Activated naive CD4-positive, alpha-beta T cell treated with anti-CD3 and anti-CD28 coated beads, Interleukin-2, amount 50 U/mL, for 72 hours (primary cell): ENCODE data around the gene CAPN2. TPM values are rescaled to one million over a fixed set of nuclear protein-coding genes. Genes with fewer than 3 reads are reported as not detected.

Source experiments
- ATAC-seq, 2 donors: fragments of 150-1000 bp; cut with Tn5 transposase; 2 replicates each; pipeline ENCODE4 v1.10.0; 2021; ENCODE audit warnings: mild to moderate bottlenecking in 2 of 2, moderate library complexity in 2 of 2
- DNase-seq, 2 donors: peaks; one replicate each; pipeline ENCODE4 v3.0.0; 2021 to 2022; ENCODE audit warnings: low spot score in 2 of 2
- H3K27ac Mint-ChIP-seq, 2 donors: one replicate each; pipeline ENCODE4 v1.8.0; 2022; ENCODE audit warnings: mild to moderate bottlenecking in 2 of 2, mixed read lengths in 2 of 2
- H3K36me3 Mint-ChIP-seq, 2 donors: one replicate each; pipeline ENCODE4 v1.8.0; 2022; ENCODE audit warnings: mixed read lengths in 2 of 2
- H3K9me3 Mint-ChIP-seq, 2 donors: one replicate each; pipeline ENCODE4 v1.8.0; 2022; ENCODE audit warnings: mixed read lengths in 2 of 2
- total RNA-seq, 2 donors: library from RNA; stranded (reverse); gene quantifications; one replicate each; pipeline ENCODE4 v1.2.3, GENCODE V29; 2022

Gene CAPN2
- 10 to 100 TPM in 1 of 2 donors, 1 to 10 TPM in 1; 7.0 to 36.8 TPM for total RNA-seq

DNA sequence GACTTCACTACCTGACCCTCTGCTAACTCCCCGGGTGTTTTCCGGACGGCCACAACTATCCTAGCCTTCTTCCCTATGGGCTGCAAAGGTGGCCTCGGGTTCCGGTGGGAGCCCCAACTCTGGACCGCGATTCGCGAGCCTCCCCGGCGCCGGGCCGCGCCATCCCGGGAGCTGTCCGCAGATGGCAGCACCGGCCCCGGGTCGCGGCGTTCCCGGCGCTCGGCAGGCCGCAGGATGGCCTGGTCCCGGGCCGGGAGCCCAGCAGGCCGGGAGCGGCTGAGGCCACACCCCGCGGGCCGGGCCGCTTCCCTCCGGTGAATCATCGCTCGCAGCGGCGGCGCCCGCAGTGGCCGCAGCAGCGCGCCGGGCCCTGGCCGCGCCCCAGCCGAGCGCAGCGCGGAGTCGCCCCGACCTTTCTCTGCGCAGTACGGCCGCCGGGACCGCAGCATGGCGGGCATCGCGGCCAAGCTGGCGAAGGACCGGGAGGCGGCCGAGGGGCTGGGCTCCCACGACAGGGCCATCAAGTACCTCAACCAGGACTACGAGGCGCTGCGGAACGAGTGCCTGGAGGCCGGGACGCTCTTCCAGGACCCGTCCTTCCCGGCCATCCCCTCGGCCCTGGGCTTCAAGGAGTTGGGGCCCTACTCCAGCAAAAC is at the start of gene CAPN2:
TSS of gene CAPN2 (plus strand) at position 346 of the 656 bp plus-strand sequence. CDS start at position 448, 102 bp downstream.
- peak; percentile 76 to 86 for ATAC-seq
- DNase-seq, result peak; percentile 58 to 82
- H3K36me3 Mint-ChIP-seq, result peaks cover 5 to 6% of the 10 kb centered on the region in 2 donors
- H3K9me3 Mint-ChIP-seq, result no peaks in the 10 kb centered on the region
- peak within 1 kb of the TSS; percentile 0 to 90 for H3K27ac Mint-ChIP-seq

DNA sequence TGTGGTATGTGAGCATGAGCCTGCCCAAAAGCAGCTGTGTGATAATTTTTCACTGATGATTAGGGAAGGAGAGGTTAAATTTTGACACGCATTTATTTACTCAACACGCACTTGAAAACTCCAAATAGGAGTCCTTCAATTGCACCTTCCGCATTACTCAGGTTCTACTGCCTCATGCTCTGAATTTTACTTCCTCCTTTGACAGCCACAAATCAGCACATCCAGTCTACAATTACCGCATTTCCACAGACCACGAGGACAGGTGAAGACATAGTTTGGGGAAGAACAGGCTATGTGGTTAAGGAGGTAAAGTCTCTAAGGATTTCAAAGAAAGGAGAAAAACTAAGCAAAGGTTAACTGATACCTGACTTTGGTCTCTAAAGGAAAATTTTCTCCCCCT is 49.4 kb upstream of the CAPN2 start:
- Mint-ChIP-seq H3K27ac (no peak overlapping the region), H3K9me3 (no peaks in the 10 kb centered on the region), H3K36me3 (no peaks in the 10 kb centered on the region)
- no peak for DNase-seq
- no peak for ATAC-seq

DNA sequence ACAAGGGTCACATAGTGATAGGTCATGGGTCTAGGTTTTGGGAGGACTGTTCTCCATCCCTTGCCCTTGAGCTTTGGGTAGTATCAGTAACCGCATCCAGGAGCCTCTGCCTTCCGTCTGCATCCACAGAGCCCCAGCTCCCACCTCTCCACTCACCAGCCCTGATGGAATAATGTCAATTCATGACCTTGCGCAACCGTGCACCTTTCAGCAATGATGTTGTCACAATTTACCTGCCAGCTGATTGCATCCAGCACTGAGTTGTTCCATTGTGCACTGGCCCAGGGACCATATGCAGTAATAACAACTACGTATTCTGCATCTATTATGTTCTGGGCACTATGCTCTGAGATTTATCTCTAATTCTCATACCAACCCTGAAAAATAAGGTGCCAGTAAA is 48.2 kb upstream of the CAPN2 start:
- ATAC-seq, result no peak
- H3K27ac Mint-ChIP-seq, result no peak overlapping the region
- no peaks in the 10 kb centered on the region for H3K36me3 Mint-ChIP-seq
- no peak for DNase-seq
- H3K9me3 Mint-ChIP-seq, result no peaks in the 10 kb centered on the region

DNA sequence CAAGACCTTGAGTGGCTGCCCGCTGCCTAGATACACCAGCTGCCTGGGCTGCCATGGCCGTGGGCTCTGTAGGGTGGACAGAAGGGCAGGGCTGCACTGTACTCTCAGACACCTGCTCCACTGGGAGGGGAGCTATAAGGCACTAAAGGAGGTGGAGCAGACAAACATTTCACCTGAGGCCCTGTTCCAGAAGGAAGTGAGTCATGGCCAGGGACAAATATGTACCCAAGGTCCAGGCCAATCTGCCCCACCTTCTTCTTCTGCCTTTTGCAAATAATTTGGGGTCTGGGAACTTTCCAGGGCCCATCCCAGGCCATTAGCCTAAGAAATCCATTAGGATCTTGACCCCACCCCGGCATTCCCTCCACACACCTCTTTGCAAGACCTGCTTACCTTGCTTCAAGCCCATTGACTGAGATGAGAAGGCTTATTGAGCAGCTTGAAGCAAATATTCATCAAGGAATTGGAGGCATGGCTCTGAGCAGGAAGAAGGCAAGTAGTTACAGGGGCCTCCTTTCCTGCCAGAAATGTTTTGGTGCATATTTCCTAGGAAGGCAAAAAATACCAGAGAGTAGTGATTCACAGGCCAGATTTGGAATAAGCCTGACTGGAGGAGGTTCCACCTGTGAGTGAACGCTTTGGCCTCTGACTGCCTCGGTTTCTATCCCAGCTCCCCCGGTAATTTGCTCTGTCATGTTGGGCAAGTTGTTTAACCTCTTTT is 46.6 kb upstream of the CAPN2 start, which contains the start of gene CAPN8:
TSS of gene CAPN8 (minus strand) at position 110 of the 721 bp plus-strand sequence. CDS start at position 55, 55 bp downstream.
- no peaks in the 10 kb centered on the region for H3K36me3 Mint-ChIP-seq
- no peak within 1 kb of the TSS for H3K27ac Mint-ChIP-seq
- DNase-seq (no peak), ATAC-seq (no peak)
- H3K9me3 Mint-ChIP-seq, result no peaks in the 10 kb centered on the region

DNA sequence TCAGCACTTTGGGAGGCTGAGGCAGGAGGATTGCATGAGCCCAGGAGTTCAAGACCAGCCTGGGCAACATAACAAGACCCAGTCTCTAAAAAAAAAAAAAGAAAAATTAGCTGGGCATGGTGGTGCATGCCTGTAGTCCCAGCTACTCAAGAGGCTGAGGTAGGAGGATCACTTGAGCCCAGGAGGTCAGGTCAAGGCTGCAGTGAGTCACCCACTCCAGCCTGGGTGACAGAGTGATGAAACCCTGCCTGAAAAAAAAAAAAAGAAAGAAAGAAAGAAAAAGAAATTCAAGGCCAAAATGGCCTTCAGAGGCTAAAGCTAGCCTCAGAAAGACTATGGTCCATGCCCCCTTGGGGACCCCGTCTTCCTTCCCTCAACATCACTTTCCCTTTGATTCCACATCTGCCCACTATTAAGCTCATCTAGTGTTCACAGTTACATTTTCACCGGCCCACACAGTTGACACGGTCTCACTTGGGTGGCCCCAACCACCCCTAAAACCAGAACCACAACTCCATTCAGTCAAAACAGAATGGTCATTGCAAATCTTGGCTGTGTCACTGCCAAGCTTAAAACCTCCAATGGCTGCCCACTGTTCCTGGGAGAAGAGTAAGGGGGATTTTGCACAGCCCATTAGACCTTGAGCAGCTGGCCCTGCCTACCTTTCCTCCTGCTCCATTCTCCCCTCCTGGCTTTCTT is 44.7 kb upstream of the CAPN2 start:
- Mint-ChIP-seq H3K9me3 (no peaks in the 10 kb centered on the region), H3K36me3 (no peaks in the 10 kb centered on the region), H3K27ac (no peak overlapping the region)
- DNase-seq, result no peak
- peak in 1 of 2 donors; percentile 28 for ATAC-seq

DNA sequence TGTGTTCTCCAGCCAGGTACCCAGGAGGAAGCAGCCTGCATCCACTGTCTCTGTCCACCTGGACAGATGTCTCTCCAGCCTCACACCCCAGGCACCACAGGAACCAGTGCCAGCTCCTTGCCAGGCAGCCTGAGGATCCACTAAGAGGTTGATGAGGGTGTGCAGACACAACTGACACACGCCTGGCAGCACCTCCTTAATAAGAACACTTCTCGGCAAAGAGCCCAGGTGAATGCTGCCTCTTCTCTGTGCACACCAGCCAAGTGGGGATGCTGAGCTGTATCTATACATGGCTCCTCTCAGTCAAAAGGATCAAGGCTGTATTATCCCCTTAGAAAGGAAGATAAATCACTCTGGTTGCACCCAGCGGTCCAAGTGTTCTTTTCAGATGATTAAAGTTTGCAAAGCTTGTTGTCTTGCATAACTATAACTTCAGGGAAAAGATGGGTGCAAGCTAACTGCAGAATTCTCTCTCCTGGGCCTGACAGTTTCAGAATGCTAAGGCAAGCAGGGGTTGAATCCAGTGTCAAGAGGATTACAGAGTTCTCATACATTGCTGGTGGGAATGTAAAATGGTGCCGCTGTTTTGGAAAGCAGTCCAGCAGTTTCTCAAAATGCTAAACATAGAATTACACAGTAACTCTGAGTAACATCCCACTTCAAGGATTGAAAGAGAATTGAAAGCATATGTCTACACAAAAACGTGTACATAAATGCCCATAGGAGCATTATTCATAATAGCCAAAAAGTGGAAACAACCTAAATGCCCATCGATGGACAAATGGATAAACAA is 43.1 kb upstream of the CAPN2 start:
- ATAC-seq (no peak), DNase-seq (no peak)
- Mint-ChIP-seq H3K27ac (no peak overlapping the region), H3K9me3 (no peaks in the 10 kb centered on the region), H3K36me3 (peaks cover 0 to under 1% of the 10 kb centered on the region in 2 donors)

DNA sequence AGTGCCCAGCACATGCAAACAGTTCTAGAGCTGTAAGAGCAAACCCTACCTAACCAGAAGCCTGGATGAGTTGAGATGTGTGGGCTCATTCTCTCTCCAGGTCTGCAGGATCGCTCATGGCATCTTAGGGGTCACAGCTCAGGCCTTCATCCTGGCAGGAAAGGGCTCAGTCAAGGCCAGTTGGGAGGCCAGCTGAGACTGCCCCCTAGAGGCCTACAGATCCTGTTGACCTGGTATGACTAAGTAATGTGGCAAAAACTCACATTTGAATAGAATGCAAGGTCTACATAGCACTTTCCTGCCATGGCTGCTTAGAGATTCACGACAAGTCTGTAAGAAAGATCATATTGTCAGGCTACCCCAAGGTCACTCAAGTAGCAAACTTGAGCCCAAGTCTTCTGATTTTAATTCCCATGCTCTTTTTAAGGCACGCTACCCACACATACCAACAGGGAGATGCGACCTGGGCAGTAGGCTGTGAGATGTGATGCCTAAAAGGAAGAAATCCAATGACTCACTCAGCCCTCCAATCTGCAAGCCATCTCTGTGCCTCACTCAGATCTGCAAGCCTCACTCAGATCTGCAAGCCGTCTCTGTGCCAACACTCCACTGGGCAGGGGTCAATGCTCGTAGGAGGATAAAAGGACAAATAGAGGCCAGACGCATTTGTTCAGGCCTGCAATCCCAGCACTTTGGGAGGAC is 41.7 kb upstream of the CAPN2 start:
- Mint-ChIP-seq H3K27ac (no peak overlapping the region), H3K36me3 (peaks cover 9 to 12% of the 10 kb centered on the region in 2 donors), H3K9me3 (peaks cover 8 to 9% of the 10 kb centered on the region in 2 donors)
- ATAC-seq, result peak; percentile 50 to 59
- peak in 1 of 2 donors; percentile 12 for DNase-seq

DNA sequence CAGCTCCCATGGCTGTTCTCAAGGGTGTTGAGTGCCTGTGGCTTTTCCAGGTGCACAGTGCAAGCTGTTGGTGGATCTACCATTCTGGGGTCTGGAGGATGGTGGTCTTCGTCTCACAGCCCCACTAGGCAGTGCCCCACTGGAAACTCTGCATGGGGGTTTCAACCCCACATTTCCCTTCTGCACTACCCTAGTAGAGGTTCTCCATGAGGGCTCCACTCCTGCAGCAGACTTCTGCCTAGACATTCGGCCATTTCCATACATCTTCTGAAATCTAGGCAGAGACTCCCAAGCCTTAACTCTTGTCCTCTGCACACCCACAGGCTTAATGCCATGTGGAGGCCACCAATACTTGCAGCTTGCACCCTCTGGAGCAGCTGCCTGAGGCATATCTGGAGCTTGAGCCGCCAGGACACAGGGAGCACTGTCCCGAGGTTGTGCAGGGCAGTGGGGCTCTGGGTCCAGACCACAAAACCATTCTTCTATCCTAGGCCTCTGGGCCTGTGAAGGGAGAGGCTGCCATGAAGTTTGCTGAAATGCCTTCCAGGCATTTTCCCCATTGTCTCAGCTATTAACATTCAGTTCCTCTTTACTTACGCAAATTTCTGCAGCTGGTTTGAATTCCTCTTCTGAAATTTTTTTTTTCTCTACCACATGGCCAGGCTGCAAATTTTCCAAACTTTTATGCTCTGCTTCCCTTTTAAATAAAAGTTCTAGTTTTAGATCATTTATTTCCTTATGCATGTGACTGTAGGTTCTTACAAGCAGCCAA is 38.0 kb upstream of the CAPN2 start:
- ATAC-seq (no peak), DNase-seq (no peak)
- no peak overlapping the region for H3K27ac Mint-ChIP-seq
- peaks cover 9 to 12% of the 10 kb centered on the region in 2 donors for H3K36me3 Mint-ChIP-seq
- H3K9me3 Mint-ChIP-seq, result peaks cover 16 to 17% of the 10 kb centered on the region in 2 donors

DNA sequence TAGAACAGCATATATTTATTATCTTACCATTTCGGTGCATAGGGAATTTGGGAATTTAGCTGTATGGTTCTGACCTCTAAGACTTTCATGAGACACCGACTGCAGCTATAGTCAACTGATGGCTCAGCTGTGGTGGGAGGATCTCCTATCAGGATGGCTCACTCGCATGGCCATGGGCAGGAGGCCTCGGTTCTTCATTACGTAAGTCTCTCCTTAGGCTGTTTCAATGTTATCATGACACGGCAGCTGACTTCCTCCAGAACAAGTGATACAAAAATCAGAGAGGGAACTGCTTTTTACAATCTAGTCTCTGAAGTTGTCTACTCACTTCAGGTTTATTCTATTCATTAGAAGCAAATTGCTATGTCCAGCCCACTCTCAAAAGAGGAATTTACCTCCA is 33.5 kb upstream of the CAPN2 start:
- no peak overlapping the region for H3K27ac Mint-ChIP-seq
- no peak for DNase-seq
- ATAC-seq, result no peak
- H3K36me3 Mint-ChIP-seq, result peaks cover 9 to 12% of the 10 kb centered on the region in 2 donors
- peaks cover 16 to 17% of the 10 kb centered on the region in 2 donors for H3K9me3 Mint-ChIP-seq

DNA sequence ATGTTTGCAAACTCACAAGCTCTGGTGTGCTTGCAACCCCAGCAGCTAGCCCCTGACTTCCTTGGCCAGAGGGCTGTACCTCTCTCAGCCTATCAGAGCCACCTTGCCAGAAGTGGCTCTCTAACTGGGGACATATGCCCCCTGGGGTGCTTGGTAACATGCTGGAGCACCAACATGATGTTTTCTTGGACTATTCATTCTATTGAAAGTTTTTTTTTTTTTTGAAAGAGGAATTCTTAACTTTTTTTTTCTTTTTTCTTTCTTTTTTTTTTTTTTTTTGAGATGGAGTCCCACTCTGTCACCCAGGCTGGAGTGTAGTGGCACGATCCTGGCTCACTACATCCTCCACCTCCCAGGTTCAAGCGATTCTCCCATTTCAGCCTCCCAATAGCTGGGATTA is 32.2 kb upstream of the CAPN2 start:
- Mint-ChIP-seq H3K36me3 (peaks cover under 1 to 2% of the 10 kb centered on the region in 2 donors), H3K9me3 (peaks cover 9% of the 10 kb centered on the region in 2 donors), H3K27ac (no peak overlapping the region)
- DNase-seq (no peak), ATAC-seq (no peak)

DNA sequence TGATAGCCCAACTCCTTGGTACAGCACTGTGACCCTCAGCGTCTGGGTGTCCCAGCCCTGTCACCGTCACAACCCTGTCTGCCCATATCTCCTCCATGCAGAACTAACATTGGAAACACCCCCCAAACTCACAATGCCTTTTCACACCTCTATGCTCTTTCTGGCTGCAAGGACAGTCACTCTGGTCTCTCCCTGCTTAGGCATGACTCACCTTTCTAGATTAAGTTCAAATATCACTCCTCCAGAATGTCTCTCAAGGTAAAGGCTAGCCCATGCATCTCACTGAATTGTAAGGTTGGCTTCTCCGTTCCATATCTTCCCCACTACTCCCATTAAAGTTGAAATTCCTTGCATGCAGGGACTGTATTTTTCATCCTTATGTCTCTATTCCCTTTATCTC is 29.8 kb upstream of the CAPN2 start:
- ATAC-seq (peak; percentile 43 to 46), DNase-seq (no peak)
- Mint-ChIP-seq H3K36me3 (no peaks in the 10 kb centered on the region), H3K27ac (no peak overlapping the region), H3K9me3 (no peaks in the 10 kb centered on the region)

DNA sequence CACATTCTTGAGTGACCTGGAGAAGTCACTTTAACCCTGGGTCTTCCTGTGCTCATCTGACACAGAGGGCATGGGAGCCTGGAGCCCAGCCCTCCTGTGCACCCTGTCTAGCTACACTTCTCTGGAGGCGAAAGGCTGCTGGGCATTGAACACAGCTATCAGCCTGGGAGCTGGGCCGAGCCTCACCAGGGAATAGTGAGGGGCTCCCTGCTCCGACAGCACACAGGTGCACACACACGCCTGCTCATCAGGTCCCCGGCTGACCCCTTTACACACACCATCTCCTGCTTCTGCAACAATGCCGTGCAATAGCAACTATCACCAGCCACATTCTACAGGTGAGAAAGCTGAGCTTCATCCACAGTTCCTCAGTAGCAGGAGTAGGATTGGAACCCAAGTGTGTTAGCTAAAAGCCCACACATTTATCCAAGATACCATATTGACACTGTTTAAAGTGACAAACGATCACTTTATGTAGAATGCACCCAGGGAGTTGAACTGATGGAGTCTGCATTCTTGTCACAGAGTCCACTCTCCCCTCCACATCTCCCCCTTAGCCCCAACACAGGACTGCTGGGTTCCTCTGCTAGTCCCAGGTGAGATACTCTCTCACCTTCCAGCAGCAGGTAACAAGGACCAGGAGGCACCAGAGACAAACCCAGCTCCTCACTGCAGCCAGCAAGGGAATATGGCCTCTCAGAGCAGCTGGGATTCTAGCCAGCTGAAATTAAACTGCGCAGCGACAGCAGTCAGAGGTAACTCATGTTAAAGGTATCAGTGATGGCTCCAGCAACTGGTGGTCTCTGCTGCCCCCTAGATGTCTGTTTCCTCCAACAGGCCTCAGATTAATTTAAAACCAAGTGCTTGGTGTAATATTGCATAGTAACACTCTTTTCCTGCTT is 28.5 kb upstream of the CAPN2 start:
- Mint-ChIP-seq H3K27ac (no peak overlapping the region), H3K36me3 (no peaks in the 10 kb centered on the region), H3K9me3 (no peaks in the 10 kb centered on the region)
- DNase-seq (peak in 1 of 2 donors; percentile 47), ATAC-seq (peak in 1 of 2 donors; percentile 50)

DNA sequence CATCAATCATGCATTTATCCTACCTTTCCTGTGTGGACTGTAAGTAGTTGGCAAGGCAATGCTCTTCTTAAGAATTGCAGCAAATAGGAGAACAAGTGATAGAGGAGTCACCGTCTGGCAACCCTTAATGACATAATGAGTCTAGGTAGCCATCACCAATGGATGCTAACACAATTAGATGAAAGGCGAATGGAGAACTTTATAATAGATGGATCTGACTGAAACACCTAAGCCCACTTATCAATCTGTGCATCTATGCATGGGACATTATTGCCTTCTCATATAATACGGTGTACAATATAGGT is 27.9 kb upstream of the CAPN2 start:
- H3K27ac Mint-ChIP-seq, result no peak overlapping the region
- ATAC-seq (no peak), DNase-seq (no peak)
- no peaks in the 10 kb centered on the region for H3K36me3 Mint-ChIP-seq
- H3K9me3 Mint-ChIP-seq, result no peaks in the 10 kb centered on the region

DNA sequence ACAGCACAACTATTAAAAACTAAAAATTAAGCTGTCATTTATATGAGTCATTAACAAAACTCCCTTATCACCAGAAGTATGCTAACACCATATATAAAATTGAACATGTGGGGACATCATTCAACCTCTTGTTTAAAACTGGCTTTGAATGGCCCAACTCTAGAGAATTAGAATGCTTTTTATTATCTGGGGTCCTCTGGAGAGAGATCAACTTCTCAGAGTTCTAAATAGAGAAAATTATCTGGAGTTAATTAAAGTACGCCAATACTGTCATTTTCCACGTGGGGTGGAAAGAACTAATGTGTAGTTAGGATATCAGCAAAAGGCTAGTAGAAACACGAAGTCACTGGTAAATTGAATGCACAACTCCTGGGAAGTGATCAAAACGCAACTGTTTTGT is 21.2 kb upstream of the CAPN2 start:
- Mint-ChIP-seq H3K36me3 (no peaks in the 10 kb centered on the region), H3K27ac (no peak overlapping the region), H3K9me3 (no peaks in the 10 kb centered on the region)
- ATAC-seq, result no peak
- DNase-seq, result no peak
